Measurements from ENCODE around the gene CIAO2B. TPM values are rescaled to one million over a fixed set of nuclear protein-coding genes. Genes with fewer than 3 reads are reported as not detected.

CIAO2B gene
- total RNA-seq, 1 experiment from 2014 or later = 83.0 TPM

- no peak overlapping the region for H2BK5ac ChIP-seq (ENCODE audit: insufficient read length, low read length)
- H4K91ac ChIP-seq (ENCODE audit: insufficient read length, low read depth, low read length) = no peak overlapping the region
- H2BK120ac ChIP-seq (ENCODE audit: low read depth, low read length, poor library complexity, severe bottlenecking) = no peak overlapping the region
- H3K9me3 ChIP-seq (ENCODE audit: control insufficient read depth, low read depth, low read length) = no peaks in the 10 kb centered on the region
- no peak overlapping the region for H3K18ac ChIP-seq (ENCODE audit: insufficient read length, low read depth, low read length)
- no peak overlapping the region for H2BK15ac ChIP-seq (ENCODE audit: low read depth, low read length)
- H3T11ph ChIP-seq (ENCODE audit: low read length) = no peak overlapping the region
- no peak overlapping the region for H2BK12ac ChIP-seq (ENCODE audit: insufficient read length, low read depth, low read length)
- H3K4me1 ChIP-seq (ENCODE audit: insufficient read depth, low read length) = no peaks in the 10 kb centered on the region
- TF ChIP-seq CTCF (conservative IDR thresholded peaks at IDR 0.05) = no peak
- H3K79me1 ChIP-seq (ENCODE audit: insufficient read depth, low read depth, low read length, poor library complexity, severe bottlenecking) = peaks cover 2% of the 10 kb centered on the region
- H4K5ac ChIP-seq (ENCODE audit: insufficient read length, low read depth, low read length) = no peak overlapping the region
- DNase-seq = no peak
- H3K4me2 ChIP-seq (ENCODE audit: insufficient read depth, insufficient read length, low read length) = no peak overlapping the region
- H3K27ac ChIP-seq (ENCODE audit: insufficient read length, low read depth, low read length) = no peak overlapping the region
- H3K27ac Mint-ChIP-seq = no peak overlapping the region
- H3K36me3 Mint-ChIP-seq (ENCODE audit: insufficient read depth in 1 of 3, low read depth in 3 of 3) = peaks cover 15 to 44% (median 38%) of the 10 kb centered on the region in 3 experiments; a peak in 6 of 7 replicates
- no peak overlapping the region for H3K56ac ChIP-seq (ENCODE audit: insufficient read length, low read depth, low read length)
- H2BK20ac ChIP-seq (ENCODE audit: low read depth, low read length, poor library complexity, severe bottlenecking) = no peak overlapping the region
- no peak overlapping the region for H3K4ac ChIP-seq (ENCODE audit: low read depth, low read length)
- H3K9ac ChIP-seq (ENCODE audit: extremely low read depth, insufficient read length, low read length) = no peak overlapping the region
- no peaks in the 10 kb centered on the region for H3K27me3 ChIP-seq (ENCODE audit: insufficient read depth, low read length)
- H2AK5ac ChIP-seq (ENCODE audit: insufficient read length, low read length) = no peak overlapping the region
- H3K14ac ChIP-seq (ENCODE audit: insufficient read depth, low read length) = no peak overlapping the region
- no peak overlapping the region for H2AFZ ChIP-seq (ENCODE audit: low read length)
- H3K23ac ChIP-seq (ENCODE audit: insufficient read length, low read depth, low read length) = no peak overlapping the region
- H3K23me2 ChIP-seq (ENCODE audit: insufficient read length, low read depth, low read length, poor library complexity, severe bottlenecking) = peaks cover 6% of the 10 kb centered on the region
- no CpG with 5 or more reads among the region's 12 CpGs for WGBS (ENCODE audit: extremely low coverage, insufficient read length, low lambda C conversion rate)
- peaks cover 5% of the 10 kb centered on the region; the same call in 1 of the 2 replicates for H3K79me2 ChIP-seq (ENCODE audit: insufficient read depth, low read length)
- H4K8ac ChIP-seq (replicated peaks; ENCODE audit: insufficient read length, low read depth, low read length) = no peak overlapping the region
- no peaks in the 10 kb centered on the region for H3K9me3 Mint-ChIP-seq
- no peaks in the 10 kb centered on the region for H3K27me3 Mint-ChIP-seq (ENCODE audit: low read depth)
- H3K4me3 Mint-ChIP-seq = no peak overlapping the region
- peaks cover 7% of the 10 kb centered on the region in 2 experiments; a peak in 2 of 4 replicates for H3K4me1 Mint-ChIP-seq
- H4K20me1 ChIP-seq (ENCODE audit: control insufficient read depth, insufficient read depth, insufficient read length) = no peaks in the 10 kb centered on the region
These were observed 48.7 kb downstream of the CIAO2B start for GRCh38 chr16:66885491-66885890.
